Right lobe of liver (tissue), 6 donors: ENCODE data around the gene RPS6KL1. TPM values are rescaled to one million over a fixed set of nuclear protein-coding genes. Genes with fewer than 3 reads are reported as not detected.

Experiments
- ATAC-seq, 4 donors: fragments of 200-7000 bp; cut with Tn5 transposase; one replicate each; pipeline ENCODE4 v1.9.1; 2020; ENCODE audit warnings: mild to moderate bottlenecking in 4 of 4, moderate library complexity in 4 of 4
- DNase-seq, 3 donors: peaks; one replicate each; pipeline ENCODE4 v3.0.0-alpha.2; 2020
- H3K27ac ChIP-seq, 3 donors: fragments of 200-600 bp; one replicate each; pipeline ENCODE4 v1.8.0; 2022
- H3K27me3 ChIP-seq, 2 donors: fragments of 200-600 bp; one replicate each; pipeline ENCODE4 v1.8.0; 2022
- H3K36me3 ChIP-seq, 4 donors: fragments of 200-600 bp; sonication (generic) in 1 of 4; one replicate each; pipeline versions ENCODE4 v1.5.1 to v1.8.0; 2017 to 2022; ENCODE audit warnings: control low read depth in 1 of 4
- H3K4me1 ChIP-seq, 4 donors: fragments of 200-600 bp; sonication (generic) in 1 of 4; one replicate each; pipeline versions ENCODE4 v1.5.1 to v1.8.0; 2017 to 2022; ENCODE audit warnings: control low read depth in 1 of 4
- H3K4me3 ChIP-seq, 3 donors: fragments of 200-600 bp; one replicate each; pipeline ENCODE4 v1.8.0; 2022
- H3K9me3 ChIP-seq, 4 donors: fragments of 200-600 bp; sonication (generic) in 1 of 4; one replicate each; pipeline versions ENCODE4 v1.5.1 to v1.8.0; 2017 to 2022; ENCODE audit warnings: control low read depth in 1 of 4
- CTCF ChIP-seq, 4 donors: fragments of 200-600 bp in 3 of 4; fragments of 450-650 bp in 1 of 4; IDR thresholded peaks; one replicate each; pipeline versions ENCODE4 v1.5.1 to v1.8.0; 2016 to 2022; ENCODE audit warnings: antibody characterized with exemption in 4 of 4, mild to moderate bottlenecking in 2 of 4
- POLR2A ChIP-seq: fragments of 450-650 bp; IDR thresholded peaks from one replicate; pipeline ENCODE4 v1.6.1; 2017; ENCODE audit warnings: antibody characterized with exemption, mild to moderate bottlenecking
- WGBS: methylation state at CpG from one replicate; pipeline ENCODE4 v1.1.6; 2018; ENCODE audit warnings: low coverage, low lambda C conversion rate; ENCODE audit not compliant: insufficient coverage; ENCODE audit errors: missing lambda C conversion rate; 5-methylcytosine and 5-hydroxymethylcytosine counted together
- intact Hi-C, 2 donors: fragments of 100-400 bp; cut with DNase I; formaldehyde crosslinking; loops; one replicate each; pipeline versions ENCODE4 v1.11.2 to v1.14.1; 2022
- total RNA-seq, 6 experiments: library from RNA; depleted of rRNA in 2 of 6; stranded (reverse); fragments of >200 nt in 2 of 6; fragmentation: NEBNext Ultra II Directional in 3 of 6; extraction: Animal tissue kit (Norgen Biotek cat#: 25700) in 3 of 6; gene quantifications; one replicate each; pipeline versions ENCODE4 v1.1.0 to v1.2.4, GENCODE V29; 2016 to 2023
- donor health status: DM: no; HTN: yes; CAD: no.
- donor health status: DM: no; HTN: no; CAD: no.
- donor health status: DM: no; HTN: no; CAD: no.
- donor health status: DM: no; HTN: yes; CAD: no.
- donor health status: DM: no; HTN: yes; CAD: no.

The RPS6KL1 gene
- total RNA-seq, 6 experiments from 2014 or later = 3.9 to 7.9 (median 4.9) TPM

- Histone ChIP-seq H3K4me3 (no peak overlapping the region), H3K27me3 (no peaks in the 10 kb centered on the region), H3K9me3 (no peaks in the 10 kb centered on the region), H3K36me3 (no peaks in the 10 kb centered on the region), H3K4me1 (peaks cover 0 to 6% (median 2%) of the 10 kb centered on the region in 4 donors), H3K27ac (no peak overlapping the region)
- DNase-seq (no peak), ATAC-seq (no peak)
- no peak for TF ChIP-seq CTCF (IDR thresholded peaks at IDR 0.05)
- intact Hi-C loops = no loop called here
- 77% methylated on average over 4 of the region's 9 CpGs for WGBS
Measured at GRCh38 chr14:74950795-74951442, 27.9 kb upstream of the RPS6KL1 start.

DNA sequence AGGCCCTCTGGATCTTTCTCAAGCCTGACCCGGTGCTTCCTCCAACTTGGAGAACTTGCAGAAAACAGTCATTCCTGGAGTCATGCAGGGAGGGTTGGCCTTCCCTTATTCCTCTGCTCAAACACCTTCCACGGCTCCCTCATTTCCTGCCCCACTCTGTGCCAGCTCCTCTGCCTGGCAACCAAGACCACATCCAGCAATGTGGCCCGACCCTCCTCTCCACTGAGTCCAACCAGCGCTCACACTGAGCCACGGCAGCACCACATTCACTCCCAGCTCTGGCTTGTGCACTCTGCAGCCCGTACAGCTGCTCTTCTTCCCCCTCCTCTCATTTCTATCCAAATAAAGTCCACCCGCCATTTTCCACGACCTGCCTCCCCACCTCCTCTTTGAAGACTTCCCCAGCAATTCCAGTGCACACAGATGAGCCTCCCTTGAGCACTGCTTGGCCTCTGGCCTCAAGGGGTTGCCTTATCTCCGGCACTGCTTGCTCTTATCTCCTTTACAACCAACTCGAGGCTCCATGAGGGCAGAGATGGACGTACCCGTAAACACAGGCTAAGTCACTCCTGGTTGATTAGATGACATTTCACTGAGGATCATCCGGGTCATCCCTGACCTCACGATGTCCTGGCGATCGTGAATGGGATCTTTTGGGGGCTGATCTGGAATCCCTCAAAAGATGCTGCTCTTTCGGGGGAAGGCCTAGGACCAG lies 27.0 kb upstream of the RPS6KL1 start:
- Histone ChIP-seq H3K9me3 (no peaks in the 10 kb centered on the region), H3K27ac (no peak overlapping the region), H3K4me1 (peaks cover 0 to 9% (median 4%) of the 10 kb centered on the region in 4 donors), H3K36me3 (no peaks in the 10 kb centered on the region), H3K27me3 (no peaks in the 10 kb centered on the region), H3K4me3 (no peak overlapping the region)
- 75% methylated on average over 11 of the region's 17 CpGs for WGBS
- ATAC-seq (no peak), DNase-seq (no peak)
- intact Hi-C loops = loop anchor here (5.0 to 10.0 kb wide), 2 partner anchors 135 to 142 kb away; no protein-coding TSS in a partner anchor
- TF ChIP-seq POLR2A (no peak), CTCF (IDR thresholded peaks at IDR 0.05) (no peak)

DNA sequence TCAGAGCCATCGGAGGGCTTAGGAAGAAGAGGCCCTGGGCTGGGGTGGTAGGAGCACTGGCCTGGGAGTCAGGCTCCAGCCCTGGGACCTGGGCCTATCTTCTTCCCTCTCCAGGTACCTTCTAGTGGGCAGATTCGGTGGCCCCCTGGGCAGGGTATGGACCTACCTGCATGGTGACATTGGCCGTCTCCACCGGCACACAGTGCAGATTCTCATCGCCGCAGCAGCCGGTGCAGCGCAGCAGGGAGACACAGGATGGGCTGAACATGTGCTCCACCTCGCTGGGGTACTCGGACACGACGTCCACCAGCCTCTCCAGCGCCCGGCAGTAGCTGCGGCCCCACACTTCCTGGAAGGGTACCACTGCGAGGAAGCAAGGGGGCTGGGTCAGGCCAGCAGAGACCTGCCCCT lies 26.1 kb upstream of the RPS6KL1 start:
- H3K4me1 ChIP-seq = peaks cover 0 to 9% (median 4%) of the 10 kb centered on the region in 4 donors
- no peaks in the 10 kb centered on the region for H3K36me3 ChIP-seq
- intact Hi-C loops = loop anchor here (5.0 to 10.0 kb wide), 2 partner anchors 136 to 143 kb away; no protein-coding TSS in a partner anchor
- no peak for ATAC-seq
- DNase-seq = no peak
- 100% methylated on average over 1 of the region's 16 CpGs for WGBS
- no peaks in the 10 kb centered on the region for H3K27me3 ChIP-seq
- H3K4me3 ChIP-seq = no peak overlapping the region
- no peak overlapping the region for H3K27ac ChIP-seq
- TF ChIP-seq POLR2A = no peak
- TF ChIP-seq CTCF (IDR thresholded peaks at IDR 0.05) = no peak
- no peaks in the 10 kb centered on the region for H3K9me3 ChIP-seq

GRCh38 chr14:74948228-74949175 lies 25.4 kb upstream of the RPS6KL1 start:
- Histone ChIP-seq H3K4me1 (peaks cover 0 to 9% (median 4%) of the 10 kb centered on the region in 4 donors), H3K4me3 (no peak overlapping the region), H3K36me3 (no peaks in the 10 kb centered on the region), H3K27me3 (no peaks in the 10 kb centered on the region), H3K9me3 (no peaks in the 10 kb centered on the region), H3K27ac (no peak overlapping the region)
- 78% methylated on average over 9 of the region's 23 CpGs for WGBS
- DNase-seq (no peak), ATAC-seq (no peak)
- TF ChIP-seq POLR2A (no peak), CTCF (IDR thresholded peaks at IDR 0.05) (no peak)
- intact Hi-C loops = loop anchor here (5.0 to 10.0 kb wide), 2 partner anchors 136 to 144 kb away; no protein-coding TSS in a partner anchor
